ENCODE results near the gene DPT.

The DPT gene

DNA sequence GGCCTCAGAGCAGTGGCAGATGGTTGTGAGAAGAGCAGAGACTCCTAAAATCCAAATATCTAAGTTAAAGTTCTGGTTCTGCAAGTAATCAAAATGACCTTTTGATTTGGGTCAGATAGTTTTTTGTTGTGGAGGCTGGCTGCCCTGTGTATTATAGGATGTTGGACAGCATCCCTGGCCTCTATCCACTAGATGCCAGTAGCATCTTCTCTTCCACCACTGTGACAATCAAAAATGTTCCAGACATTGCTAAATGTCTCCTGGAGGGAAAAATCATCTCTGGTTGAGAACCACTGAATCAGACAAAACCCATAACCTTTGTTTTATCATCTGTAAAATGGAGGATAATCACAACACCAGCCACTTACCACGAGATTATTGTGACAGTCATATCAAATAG, 5.9 kb upstream of the DPT start:
- DNase-seq, result no peak

GRCh38 chr1:168734271-168734670, 5.3 kb upstream of the DPT start:
- no peak for DNase-seq

- DNase-seq, result no peak
Observed at GRCh38 chr1:168733241-168733640, 4.2 kb upstream of the DPT start.

- DNase-seq, result no peak
Observed at GRCh38 chr1:168732736-168733135, 3.7 kb upstream of the DPT start.

DNA sequence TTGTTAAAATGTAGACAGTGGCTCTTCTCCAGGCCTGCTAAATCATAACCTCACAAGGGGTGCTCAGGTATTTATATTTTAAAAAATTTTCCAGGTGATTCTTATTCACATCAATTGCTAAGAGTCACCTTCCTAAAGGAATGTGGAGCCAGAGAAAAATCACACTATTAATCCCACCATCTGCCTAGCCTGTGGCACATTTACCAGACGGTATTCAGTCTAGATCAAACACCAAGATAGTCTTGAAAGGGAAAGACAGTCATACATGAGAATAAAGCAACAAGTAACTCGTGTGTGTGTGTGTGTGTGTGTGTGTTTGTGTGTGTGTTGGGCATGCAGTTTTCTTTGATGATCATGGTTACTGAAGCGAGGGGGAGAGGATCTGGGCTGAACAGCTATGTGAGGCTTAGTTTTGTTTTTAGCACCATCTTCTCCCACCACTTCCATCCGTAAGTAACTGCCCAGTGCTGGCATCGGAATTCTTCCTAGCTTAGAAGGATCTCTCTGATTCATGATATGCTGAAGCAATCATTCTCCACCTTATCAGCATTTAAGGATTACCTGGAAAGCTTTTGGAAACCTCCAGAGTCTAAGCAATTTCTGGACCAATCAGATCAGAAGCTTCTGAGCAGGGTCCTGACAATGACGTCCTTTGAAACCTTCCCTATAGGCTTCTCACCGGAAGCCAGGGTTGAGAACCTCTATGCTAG, 2.4 kb upstream of the DPT start:
- DNase-seq, result no peak

DNA sequence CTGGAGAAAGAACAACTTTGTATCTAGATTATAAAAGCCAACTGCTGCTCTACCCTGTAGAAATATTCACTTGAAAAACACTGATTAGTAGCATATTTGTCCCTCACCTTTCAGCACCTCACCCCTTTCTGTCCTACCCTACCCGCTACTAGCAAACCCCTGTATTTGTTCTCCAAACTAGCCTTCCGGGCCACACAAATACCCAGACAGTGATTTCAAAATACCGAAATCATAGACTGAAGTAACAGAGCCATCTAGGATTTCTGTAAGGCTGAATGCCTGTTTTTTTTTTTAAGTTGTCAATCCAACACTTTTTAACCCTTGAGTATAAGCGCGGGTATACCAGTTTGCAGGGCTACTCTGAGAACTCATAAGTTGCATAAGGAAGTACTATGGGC, 398 bp upstream of the DPT start:
- DNase-seq, result no peak

- no peak for DNase-seq
Observed at GRCh38 chr1:168726719-168727118, 2.3 kb downstream of the DPT start.

DNA sequence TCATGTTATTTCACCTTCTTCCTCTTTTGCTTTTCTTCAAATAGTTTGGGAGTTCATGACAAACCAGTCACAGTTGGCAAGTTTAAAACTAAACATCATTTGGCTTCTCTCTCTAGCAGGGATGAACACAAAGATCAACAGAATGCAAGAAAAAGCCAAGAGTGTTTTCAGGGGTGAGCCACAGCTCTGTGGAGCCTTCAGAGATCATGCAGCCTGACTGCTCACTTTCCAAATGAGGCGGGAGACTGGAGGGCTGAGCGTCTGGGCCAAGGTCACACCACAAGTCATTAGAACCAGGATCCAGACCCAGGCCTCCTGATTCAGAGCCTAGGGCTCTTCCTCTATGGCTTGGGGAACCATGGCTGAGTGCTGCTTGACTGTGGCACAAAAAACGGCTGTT, 2.7 kb downstream of the DPT start:
- no peak for DNase-seq

GRCh38 chr1:168725831-168726230, 3.2 kb downstream of the DPT start:
- no peak for DNase-seq

DNA sequence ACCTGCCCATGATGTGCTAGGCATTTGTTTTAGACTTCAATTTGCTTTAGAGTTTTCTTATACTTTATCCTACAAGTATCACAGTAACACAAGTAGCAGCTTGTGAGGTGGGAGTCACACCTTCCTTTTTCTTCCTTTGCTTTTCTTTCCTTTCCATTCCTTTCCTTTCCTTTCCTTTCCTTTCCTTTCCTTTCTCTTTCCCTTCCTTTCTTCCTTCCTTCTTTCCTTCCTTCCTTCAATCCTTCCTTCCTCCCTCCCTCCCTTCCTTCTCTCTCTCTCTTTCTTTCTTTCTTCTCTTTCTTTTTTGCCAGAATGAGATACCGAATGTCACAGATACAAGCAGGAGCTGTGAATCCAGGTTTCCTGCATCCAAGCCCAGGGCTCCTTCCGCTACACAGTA, 3.9 kb downstream of the DPT start:
- DNase-seq, result no peak

DNA sequence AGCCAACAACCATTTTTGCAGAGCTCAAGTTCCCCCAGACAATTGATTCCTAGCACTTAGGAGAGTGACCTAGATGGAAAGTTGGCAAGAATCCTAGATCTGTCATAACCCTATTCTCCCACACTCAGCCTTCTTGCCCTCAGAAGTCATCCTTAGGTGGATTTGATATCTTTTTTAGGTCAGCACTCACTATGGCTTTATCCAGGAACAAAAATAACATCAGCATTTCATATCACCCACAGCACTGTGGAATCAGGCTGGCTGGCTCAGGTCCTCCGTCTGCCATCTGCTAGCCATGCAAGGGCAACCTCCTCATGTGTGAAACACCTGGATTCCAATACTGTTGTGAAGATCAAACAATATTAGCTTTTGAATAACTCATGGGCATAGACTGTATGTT, 6.0 kb downstream of the DPT start:
- no peak for DNase-seq

- DNase-seq, result no peak
Observed at GRCh38 chr1:168720839-168721238, 8.2 kb downstream of the DPT start.

- no peak for DNase-seq
Observed at GRCh38 chr1:168719306-168720111, 9.5 kb downstream of the DPT start.

DNA sequence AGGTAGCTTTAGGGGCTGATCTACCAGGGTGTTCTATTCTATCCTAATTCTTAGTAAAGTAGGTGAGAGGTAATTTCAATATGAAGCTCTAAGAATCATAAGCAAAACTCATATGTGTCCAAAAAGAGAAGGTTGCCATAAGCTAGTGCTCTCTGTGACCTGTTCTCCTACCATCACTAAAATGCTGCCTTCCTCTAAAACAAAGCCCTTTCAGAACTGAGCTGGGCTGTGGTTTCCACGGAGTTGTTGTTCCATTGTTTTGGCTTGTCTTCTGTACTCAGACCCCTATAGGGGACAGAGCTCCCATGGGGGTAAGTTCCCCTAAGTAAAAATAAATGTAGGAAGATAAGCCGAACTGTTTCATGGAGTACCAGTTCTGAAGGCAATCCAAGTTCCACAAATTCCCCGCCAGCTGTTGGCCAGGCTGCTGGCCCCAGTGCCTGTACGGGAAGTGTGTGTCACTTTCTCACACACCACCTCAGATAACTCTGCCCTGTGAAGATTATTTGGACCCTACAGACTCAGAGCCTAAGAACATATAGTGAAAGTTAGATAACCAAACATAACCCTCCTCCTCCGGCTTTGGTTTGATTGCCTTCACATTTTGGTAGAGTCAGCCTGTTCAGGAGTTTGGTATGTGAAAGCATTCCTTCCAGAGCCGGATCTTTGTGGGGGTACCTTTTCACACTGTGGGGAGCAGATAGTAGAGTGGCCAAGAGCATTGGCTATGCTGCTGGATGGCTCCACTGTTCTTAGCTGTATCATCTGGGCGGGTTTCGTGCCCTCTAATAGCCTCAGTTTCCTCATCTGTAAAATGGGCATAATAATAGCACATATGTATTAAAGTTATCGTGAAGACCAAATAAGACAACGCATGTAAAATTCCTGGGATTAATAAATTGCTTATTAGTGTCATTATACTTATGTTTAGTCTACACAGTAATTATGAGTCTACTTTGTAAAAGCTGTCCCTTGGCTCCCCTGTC, 10.8 kb downstream of the DPT start:
- no peak for DNase-seq

GRCh38 chr1:168714012-168714411, 15.0 kb downstream of the DPT start:
- no peak for DNase-seq

- DNase-seq, result no peak
Observed at GRCh38 chr1:168709405-168710363, 19.3 kb downstream of the DPT start.

- no peak for DNase-seq
Observed at GRCh38 chr1:168708698-168709404, 20.2 kb downstream of the DPT start.

- DNase-seq, result no peak
Observed at GRCh38 chr1:168706391-168706992, 22.5 kb downstream of the DPT start.

DNA sequence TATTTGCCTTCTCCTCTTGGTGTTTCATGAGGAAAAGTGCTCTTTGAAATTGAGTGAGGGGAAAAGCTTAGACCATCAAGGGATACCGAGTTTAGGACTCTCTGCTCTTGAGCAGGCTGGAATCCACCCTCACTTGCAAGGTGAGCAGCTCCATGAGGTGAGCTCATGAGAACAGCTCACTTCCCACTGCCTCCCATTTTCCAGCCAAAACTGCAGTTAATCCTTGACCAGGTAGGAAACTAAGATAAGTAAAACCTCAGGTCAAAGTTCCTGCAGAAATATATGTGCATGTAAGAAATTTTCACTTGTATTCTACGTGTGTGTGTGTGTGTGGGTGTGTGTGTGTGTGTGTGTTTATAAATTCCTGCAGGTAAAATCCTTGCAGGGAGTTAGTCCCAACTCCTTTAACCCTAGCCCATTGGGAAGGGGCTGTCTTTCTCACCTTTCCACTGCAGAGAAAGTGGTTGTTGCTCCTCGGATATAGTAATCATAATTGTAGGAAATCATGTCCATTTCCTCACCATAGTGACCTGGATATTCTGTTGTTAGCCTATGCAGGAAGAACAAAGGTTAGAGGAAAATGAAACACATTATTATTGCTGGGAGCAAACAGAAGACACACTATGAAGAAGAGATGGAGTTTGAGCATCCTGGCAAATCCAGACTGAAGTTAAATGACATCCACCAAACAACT, 28.3 kb downstream of the DPT start:
- DNase-seq, result no peak

DNA sequence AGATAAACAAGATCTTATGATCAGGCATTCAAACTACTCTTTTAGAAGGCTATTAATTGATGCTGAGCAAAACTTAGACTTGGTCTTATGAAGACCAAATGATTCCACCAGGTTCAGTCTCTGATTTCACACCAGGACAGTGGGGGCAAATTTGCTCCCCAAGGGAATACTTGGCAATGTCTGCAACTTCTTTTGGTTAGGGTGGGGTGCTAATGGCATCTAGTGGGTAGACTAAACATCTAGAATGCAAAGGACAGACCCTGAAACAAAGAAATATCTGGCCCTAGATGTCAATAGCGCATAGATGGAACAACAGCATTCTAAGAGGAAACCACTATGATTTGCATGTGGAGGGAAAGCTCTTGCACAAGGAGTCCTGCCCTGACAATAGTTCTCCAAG, 30.6 kb downstream of the DPT start:
- no peak for DNase-seq
